Small intestine (tissue), 7 donors: ENCODE data around the gene FABP3. TPM values are rescaled to one million over a fixed set of nuclear protein-coding genes. Genes with fewer than 3 reads are reported as not detected.

ENCODE experiments used
- DNase-seq, 2 donors: peaks; one replicate each; pipeline versions ENCODE4 v3.0.0 to v3.0.0-alpha.2; 2013
- FAIRE-seq: peaks from 2 replicates; lab custom pipeline; 2012; peaks lifted over from hg19 to GRCh38; lab: Jason Lieb, UNC
- H3K27ac ChIP-seq, 3 donors: one replicate each; pipeline ENCODE4 v1.5.1; 2013; ENCODE audit warnings: low read length in 2 of 3, mild to moderate bottlenecking in 2 of 3, control low read depth in 1 of 3, inconsistent platforms in 1 of 3, low read depth in 1 of 3, moderate library complexity in 1 of 3
- H3K27me3 ChIP-seq, 3 donors: one replicate each; pipeline ENCODE4 v1.6.1; 2013; ENCODE audit warnings: low read length in 3 of 3, inconsistent platforms in 1 of 3; ENCODE audit not compliant: control insufficient read depth in 3 of 3, insufficient read depth in 3 of 3
- H3K36me3 ChIP-seq, 3 donors: one replicate each; pipeline ENCODE4 v1.6.1; 2013; ENCODE audit warnings: low read length in 3 of 3, inconsistent platforms in 1 of 3, low read depth in 1 of 3, mild to moderate bottlenecking in 1 of 3, moderate library complexity in 1 of 3; ENCODE audit not compliant: control insufficient read depth in 3 of 3, insufficient read depth in 2 of 3
- H3K4me1 ChIP-seq, 3 donors: one replicate each; pipeline ENCODE4 v1.6.1; 2013; ENCODE audit warnings: low read length in 2 of 3, inconsistent platforms in 1 of 3, low read depth in 1 of 3, mild to moderate bottlenecking in 1 of 3, moderate library complexity in 1 of 3; ENCODE audit not compliant: control insufficient read depth in 3 of 3, insufficient read depth in 2 of 3
- H3K4me3 ChIP-seq, 3 donors: one replicate each; pipeline ENCODE4 v1.5.1; 2013; ENCODE audit warnings: low read length in 3 of 3, control low read depth in 1 of 3, inconsistent platforms in 1 of 3, low read depth in 1 of 3, mild to moderate bottlenecking in 1 of 3, moderate library complexity in 1 of 3
- H3K9me3 ChIP-seq, 2 donors: one replicate each; pipeline ENCODE4 v1.6.1; 2013; ENCODE audit warnings: low read depth in 1 of 2, low read length in 1 of 2; ENCODE audit not compliant: control insufficient read depth in 2 of 2, insufficient read depth in 1 of 2
- WGBS, 3 donors: extraction: QIAGEN DNeasy Blood & Tissue Kit; methylation state at CpG; one replicate each; pipeline ENCODE4 v1.1.7; 2013; 5-methylcytosine and 5-hydroxymethylcytosine counted together
- polyA plus RNA-seq, 4 donors: library from polyadenylated mRNA; stranded (reverse) in 3 of 4; unstranded in 1 of 4; fragments of 200-250 nt in 3 of 4; fragments of 120-200 nt in 1 of 4; gene quantifications; one replicate each; pipeline versions ENCODE4 v1.2.1 to v1.2.3, GENCODE V29; 2013
- donor health status: healthy with polysubstance abuse.
- donor health status: control.
- donor health status: control.
- donor health status: Bipolar disorder and iron deficiency.
- donor health status: healthy.

FABP3 gene
- polyA plus RNA-seq, 4 donors = 10.7 to 63.8 (median 20.2) TPM

GRCh38 chr1:31344503-31344902 is 28.4 kb downstream of the FABP3 start:
- WGBS, 3 donors = 24 to 79% (median 44%) methylated on average over 1 of the region's 1 CpG
- no peaks in the 10 kb centered on the region for H3K4me1 ChIP-seq
- H3K27me3 ChIP-seq = no peaks in the 10 kb centered on the region
- no peak for FAIRE-seq
- H3K27ac ChIP-seq = no peak overlapping the region
- H3K36me3 ChIP-seq = peaks cover 4 to 25% (median 6%) of the 10 kb centered on the region in 3 donors
- no peak overlapping the region for H3K4me3 ChIP-seq
- no peak for DNase-seq
- H3K9me3 ChIP-seq = no peaks in the 10 kb centered on the region

DNA sequence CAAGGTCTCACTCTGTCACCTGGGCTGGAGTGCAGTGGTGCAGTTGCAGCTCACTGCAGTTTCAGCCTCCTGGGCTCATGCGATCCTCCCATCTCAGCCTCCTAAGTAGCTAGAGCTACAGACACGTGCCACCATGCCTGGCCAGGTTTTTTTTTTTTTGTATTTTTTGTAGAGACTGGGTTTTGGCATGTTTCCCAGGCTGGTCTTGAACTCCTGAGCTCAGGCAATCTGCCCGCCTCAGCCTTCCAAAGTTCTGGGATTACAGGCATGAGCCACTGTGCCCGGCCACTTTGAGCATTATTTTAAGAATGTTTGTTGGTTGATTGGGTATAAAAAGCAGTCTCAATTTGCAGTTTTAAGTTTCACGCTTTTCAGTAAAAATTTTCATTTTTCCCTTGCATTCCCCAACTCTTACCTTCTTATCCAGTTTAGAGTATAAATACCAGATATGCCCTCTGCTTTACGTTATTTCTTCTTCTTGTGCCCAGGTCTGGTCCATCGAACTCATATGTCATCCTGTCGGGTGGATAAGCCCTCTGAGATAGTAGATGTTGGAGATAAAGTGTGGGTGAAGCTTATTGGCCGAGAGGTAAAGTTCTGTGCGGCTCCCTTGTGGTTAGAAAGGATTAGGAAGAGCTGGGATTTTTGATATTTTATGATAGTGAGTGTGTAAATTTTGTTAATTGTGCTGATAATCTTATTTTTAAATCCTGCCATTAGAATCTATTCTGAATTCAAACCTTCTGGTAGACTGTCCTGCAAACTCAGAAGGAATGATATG is 36.0 kb downstream of the FABP3 start:
- Histone ChIP-seq H3K4me3 (no peak overlapping the region), H3K9me3 (no peaks in the 10 kb centered on the region), H3K36me3 (peaks cover 2 to 15% (median 2%) of the 10 kb centered on the region in 3 donors), H3K27ac (no peak overlapping the region), H3K4me1 (no peaks in the 10 kb centered on the region), H3K27me3 (no peaks in the 10 kb centered on the region)
- WGBS, 3 donors = 66 to 78% (median 75%) methylated on average over 10 of the region's 10 CpGs
- FAIRE-seq (no peak), DNase-seq (no peak)

GRCh38 chr1:31335007-31335406 is 37.9 kb downstream of the FABP3 start:
- Histone ChIP-seq H3K36me3 (peaks cover 2 to 14% (median 2%) of the 10 kb centered on the region in 3 donors), H3K9me3 (no peaks in the 10 kb centered on the region), H3K4me1 (no peaks in the 10 kb centered on the region), H3K27ac (no peak overlapping the region), H3K4me3 (no peak overlapping the region), H3K27me3 (no peaks in the 10 kb centered on the region)
- no peak for FAIRE-seq
- peak; percentile 47 to 56 for DNase-seq

- 87 to 89% (median 88%) methylated on average over 3 of the region's 3 CpGs for WGBS, 3 donors
- Histone ChIP-seq H3K4me3 (no peak overlapping the region), H3K4me1 (no peaks in the 10 kb centered on the region), H3K36me3 (peaks cover 0 to 18% (median 2%) of the 10 kb centered on the region in 3 donors), H3K27ac (no peak overlapping the region), H3K27me3 (no peaks in the 10 kb centered on the region), H3K9me3 (no peaks in the 10 kb centered on the region)
- FAIRE-seq = no peak
- DNase-seq = no peak
These were observed 45.5 kb downstream of the FABP3 start for GRCh38 chr1:31327381-31327780.

DNA sequence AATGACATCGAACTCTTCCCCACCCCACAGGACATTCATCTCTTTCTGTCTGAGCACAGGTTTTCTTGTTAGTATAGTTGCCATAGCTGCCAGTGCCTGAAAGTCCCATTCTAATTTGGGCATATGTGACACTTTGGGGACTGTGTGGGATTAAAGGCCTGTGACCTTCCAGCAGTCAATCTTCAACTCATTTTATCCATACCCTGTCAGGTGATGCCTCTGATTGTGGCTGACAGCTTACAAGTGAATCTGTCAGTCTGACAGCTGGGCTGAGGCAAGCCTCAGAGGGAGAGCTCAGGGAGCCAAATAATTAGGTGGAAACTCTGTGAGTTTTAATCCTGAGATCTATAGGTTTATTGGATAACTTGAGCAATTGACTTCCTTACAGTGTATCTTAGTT is 46.4 kb downstream of the FABP3 start:
- Histone ChIP-seq H3K9me3 (no peaks in the 10 kb centered on the region), H3K27ac (no peak overlapping the region), H3K36me3 (peaks cover 0 to 19% (median 2%) of the 10 kb centered on the region in 3 donors), H3K4me3 (no peak overlapping the region), H3K4me1 (no peaks in the 10 kb centered on the region), H3K27me3 (no peaks in the 10 kb centered on the region)
- FAIRE-seq (no peak), DNase-seq (no peak)
- WGBS, 3 donors = 96% methylated on average over 1 of the region's 1 CpG

- Histone ChIP-seq H3K27me3 (no peaks in the 10 kb centered on the region), H3K36me3 (peaks cover 0 to 20% (median 2%) of the 10 kb centered on the region in 3 donors), H3K4me3 (no peak overlapping the region), H3K9me3 (no peaks in the 10 kb centered on the region), H3K27ac (no peak overlapping the region), H3K4me1 (no peaks in the 10 kb centered on the region)
- FAIRE-seq (no peak), DNase-seq (no peak)
- 97 to 100% (median 98%) methylated on average over 3 of the region's 3 CpGs for WGBS, 3 donors
These were observed 47.9 kb downstream of the FABP3 start for GRCh38 chr1:31324992-31325391.

- Histone ChIP-seq H3K4me3 (no peak overlapping the region), H3K4me1 (no peaks in the 10 kb centered on the region), H3K9me3 (no peaks in the 10 kb centered on the region), H3K27me3 (no peaks in the 10 kb centered on the region), H3K27ac (no peak overlapping the region), H3K36me3 (peaks cover 0 to 22% (median 2%) of the 10 kb centered on the region in 3 donors)
- no peak for DNase-seq
- no peak for FAIRE-seq
- WGBS, 3 donors = 95 to 100% (median 96%) methylated on average over 4 of the region's 4 CpGs
These were observed 48.8 kb downstream of the FABP3 start for GRCh38 chr1:31324093-31324492.

- no peak for FAIRE-seq
- H3K27ac ChIP-seq = no peak overlapping the region
- H3K9me3 ChIP-seq = no peaks in the 10 kb centered on the region
- no peaks in the 10 kb centered on the region for H3K27me3 ChIP-seq
- H3K36me3 ChIP-seq = peaks cover 0 to 17% (median under 1%) of the 10 kb centered on the region in 3 donors
- no peaks in the 10 kb centered on the region for H3K4me1 ChIP-seq
- WGBS, 3 donors = 39 to 67% (median 53%) methylated on average over 1 of the region's 1 CpG
- DNase-seq = no peak
- H3K4me3 ChIP-seq = no peak overlapping the region
These were observed 54.7 kb downstream of the FABP3 start for GRCh38 chr1:31318146-31318545.
